Stimulated activated CD8-positive, alpha-beta memory T cell treated with anti-CD3 and anti-CD28 coated beads, Interleukin-12 subunit alpha, Interleukin-12 subunit beta, amount 100 ng/mL, for 4 hours (primary cell): ENCODE measurements around the gene PTER.

Experiments used
- DNase-seq: peaks from one replicate; pipeline ENCODE4 v3.0.0-alpha.2; 2020; ENCODE audit warnings: low read depth

PTER gene

DNA sequence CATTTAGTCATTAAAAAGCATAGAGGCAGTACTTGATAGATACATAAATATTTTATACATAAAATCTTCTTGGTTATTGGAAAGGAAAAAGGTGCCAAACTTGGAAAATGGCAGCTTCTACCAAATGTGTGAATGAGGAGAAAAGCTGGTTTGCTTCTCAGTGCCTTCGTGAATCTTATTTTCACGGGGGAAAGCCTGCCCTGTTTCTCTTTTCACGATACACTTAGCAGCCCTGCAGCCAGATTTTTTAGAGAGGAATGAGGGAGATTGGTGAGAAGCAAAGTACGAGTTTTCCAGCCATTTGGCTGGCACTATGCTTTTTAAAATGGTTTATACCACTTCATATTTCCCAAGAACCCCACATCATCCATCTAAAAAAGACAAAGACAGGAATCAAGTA is 107.8 kb downstream of the PTER start:
- no peak for DNase-seq

DNA sequence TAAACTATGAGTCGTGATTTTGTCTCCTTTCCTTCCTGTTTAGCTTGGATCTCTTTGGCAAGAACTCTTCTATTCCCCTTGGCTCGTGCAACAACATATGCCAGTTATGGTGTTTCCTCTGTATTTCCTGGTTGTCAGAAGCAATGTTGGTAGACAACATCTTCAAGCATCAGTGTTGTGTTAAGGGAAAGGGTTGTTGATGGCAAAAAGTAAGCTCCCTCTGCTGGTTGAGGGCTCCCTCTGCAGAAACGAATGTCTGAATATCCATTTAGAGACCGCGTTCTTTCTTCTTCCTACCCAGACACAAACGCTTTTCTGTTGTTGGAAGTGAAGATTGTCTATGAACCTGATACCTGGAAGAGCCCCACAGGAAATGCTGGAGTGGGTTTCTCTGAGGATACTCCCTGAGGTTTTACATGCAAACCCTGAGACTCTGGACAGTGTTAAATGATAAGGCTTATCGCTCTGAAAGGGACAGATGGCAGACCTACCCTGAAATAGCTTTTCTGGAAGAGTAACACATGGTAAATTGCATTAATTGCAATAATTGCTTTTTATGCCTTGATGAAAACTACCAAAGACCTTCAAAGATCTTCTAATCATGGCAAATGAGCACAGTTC is 108.4 kb downstream of the PTER start:
- no peak for DNase-seq

DNA sequence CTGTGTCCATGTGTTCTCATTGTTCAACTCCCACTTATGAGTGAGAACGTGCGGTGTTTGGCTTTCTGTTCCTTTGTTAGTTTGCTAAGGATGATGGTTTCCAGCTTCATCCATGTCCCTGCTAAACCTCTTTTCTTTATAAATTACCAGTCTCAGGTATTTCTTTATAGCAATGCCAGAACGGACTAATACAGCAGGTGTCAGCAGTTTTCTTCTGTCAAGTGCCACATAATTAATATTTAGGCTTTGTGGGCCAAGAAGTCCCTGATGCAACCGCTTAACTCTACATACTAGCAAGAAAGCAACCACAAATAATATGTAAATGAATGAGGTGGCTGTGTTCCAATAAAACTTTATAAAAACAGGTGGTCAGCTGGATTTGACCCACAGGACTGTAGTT is 111.2 kb downstream of the PTER start:
- no peak for DNase-seq

DNA sequence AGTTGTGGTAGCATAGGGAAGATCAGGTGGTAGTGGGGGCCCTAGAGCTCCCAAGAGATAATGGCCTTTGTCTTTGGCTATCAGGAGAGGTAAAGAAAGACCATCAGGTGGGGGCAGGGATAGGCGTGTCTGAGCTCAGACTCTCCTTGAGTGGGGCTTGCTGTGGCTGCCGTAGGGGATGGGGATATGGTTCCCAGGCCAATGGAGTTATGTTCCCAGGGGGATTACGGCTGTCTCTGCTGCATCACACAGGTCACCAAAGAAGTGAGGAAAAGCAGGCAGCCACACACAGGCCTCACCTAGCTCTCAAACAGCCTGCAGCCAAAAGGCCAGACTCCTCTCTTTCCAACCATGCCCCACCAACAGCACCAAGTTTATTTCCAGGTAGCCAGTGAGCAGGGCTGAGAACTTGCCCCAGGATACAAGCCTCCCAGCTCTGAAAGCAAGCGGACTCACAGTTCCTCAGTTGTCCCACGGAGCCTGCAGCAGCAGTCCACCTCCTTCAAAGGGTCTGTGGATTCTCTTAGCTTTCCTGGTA is 122.5 kb downstream of the PTER start:
- DNase-seq: no peak

DNA sequence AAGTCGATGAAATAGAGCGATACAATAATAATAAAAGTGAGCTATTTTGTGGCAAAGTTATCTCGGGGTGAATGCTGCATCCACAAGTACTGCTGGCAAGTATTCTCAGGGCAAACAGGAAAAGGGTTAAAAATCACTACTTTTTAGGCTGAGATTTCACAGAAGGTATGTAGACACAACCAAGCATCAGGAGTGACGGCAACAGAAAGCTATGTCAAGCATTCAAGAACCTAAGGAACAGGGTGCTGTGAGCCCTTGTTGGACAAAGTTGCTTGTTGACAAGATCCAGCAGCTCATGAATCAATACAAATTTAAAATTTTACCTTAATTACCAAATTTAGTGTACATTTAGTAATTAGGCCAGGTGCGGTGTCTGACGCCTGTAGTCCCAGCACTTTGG is 126.1 kb downstream of the PTER start:
- no peak for DNase-seq
